ENCODE measurements around the gene BACH2.

GRCh38 chr6:90251295-90251992, 45.2 kb downstream of the BACH2 start:
- no peak for TF ChIP-seq CTCF (IDR thresholded peaks at IDR 0.05)
- no peak for TF ChIP-seq POLR2AphosphoS5 (IDR thresholded peaks at IDR 0.05)
